Medulla oblongata (tissue), 1 donor: ENCODE results near the gene ASAP2.
A peak's percentile ranks its signal among the peaks of the same experiment; 100 is the strongest.

Experiments used
- DNase-seq: peaks from one replicate; pipeline ENCODE4 v3.0.0-alpha.2; 2015; ENCODE audit errors: extremely low spot score

The ASAP2 gene

GRCh38 chr2:9205963-9206948 lies at the start of gene ASAP2:
Gene ASAP2 (plus strand): TSS chr2:9206812. CDS start chr2:9207105, 293 bp downstream.
- peak; percentile 76 for DNase-seq

GRCh38 chr2:9158786-9159779 lies 47.5 kb upstream of the ASAP2 start:
- no peak for DNase-seq

GRCh38 chr2:9160732-9161131 lies 45.9 kb upstream of the ASAP2 start:
- no peak for DNase-seq

DNA sequence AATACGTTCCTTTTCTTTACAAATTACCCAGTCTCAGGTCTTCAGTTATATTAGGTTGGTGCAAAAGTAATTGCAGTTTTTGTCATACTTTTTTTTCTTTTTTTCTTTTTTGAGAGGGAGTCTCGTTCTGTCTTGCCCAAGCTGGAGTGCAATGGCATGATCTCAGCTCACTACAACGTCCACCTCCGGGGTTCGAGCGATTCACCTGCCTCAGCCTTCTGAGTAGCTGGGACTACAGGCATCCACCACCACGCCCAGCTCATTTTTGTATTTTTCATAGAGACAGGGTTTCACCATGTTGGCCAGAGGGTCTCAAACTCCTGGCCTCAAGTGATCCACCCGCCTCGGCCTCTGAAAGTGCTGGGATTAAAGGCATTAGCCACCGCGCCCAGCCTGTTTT lies 43.8 kb upstream of the ASAP2 start:
- DNase-seq, result no peak

DNA sequence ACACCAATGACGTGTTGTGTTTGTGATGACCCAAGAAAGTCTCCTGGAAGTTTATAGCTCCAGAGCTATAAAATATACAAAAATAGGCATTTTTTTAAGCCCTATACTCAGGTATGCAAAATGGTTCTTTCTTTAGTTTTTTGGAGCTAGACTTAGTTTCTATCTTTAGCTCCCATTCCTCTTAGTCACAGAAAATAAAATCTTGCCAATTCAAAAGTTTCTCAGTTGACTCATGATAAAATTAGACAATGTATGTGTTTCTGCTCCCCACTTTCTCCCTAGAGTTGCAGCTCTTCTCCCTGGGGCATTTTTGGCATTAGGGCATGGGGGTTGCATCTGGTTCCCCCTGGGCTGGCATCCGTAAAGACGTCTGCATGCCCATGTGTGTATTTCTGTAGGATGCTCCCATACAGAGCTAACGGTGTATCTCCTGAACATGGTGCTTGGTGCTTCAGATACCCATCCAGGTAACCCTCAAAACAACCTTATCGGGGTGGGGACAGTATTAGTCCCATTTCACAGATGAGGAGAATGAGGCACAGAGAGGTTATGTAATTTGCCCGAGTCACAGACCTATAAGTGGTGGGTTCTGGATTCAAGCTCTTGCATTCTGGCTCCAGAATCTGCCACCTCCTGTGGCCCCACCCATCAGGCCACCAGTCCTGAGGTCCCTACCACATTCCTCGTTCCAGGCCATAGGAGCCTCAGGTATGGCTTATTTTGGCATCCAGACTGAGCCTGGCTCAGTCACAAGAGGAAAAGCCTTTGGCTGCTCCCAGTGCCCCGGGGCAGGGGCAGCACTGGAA lies 43.1 kb upstream of the ASAP2 start:
- DNase-seq, result no peak

- DNase-seq, result no peak
These were observed 42.5 kb upstream of the ASAP2 start for GRCh38 chr2:9164112-9164608.

DNA sequence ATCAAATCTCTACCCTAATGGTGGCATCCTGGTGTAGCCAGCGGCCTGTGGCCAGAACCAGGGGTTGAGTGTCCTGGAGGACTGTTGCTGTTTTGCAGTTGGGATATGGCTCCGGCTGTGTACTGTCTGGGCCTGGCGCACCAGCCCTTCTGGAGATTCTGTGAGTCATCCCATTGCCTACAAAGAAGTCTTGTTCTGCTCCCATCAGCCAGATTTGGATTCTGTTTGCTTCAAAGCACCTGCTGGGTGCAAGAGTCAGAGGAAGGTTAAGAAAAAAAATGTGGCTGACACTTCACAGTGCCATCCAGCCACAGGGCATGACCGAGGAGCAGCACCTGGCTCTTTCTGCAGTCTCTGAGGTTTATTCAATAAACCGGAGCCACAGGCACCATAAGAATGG lies 41.0 kb upstream of the ASAP2 start:
- peak; percentile 50 for DNase-seq

- no peak for DNase-seq
These were observed 39.8 kb upstream of the ASAP2 start for GRCh38 chr2:9166579-9167377.

DNA sequence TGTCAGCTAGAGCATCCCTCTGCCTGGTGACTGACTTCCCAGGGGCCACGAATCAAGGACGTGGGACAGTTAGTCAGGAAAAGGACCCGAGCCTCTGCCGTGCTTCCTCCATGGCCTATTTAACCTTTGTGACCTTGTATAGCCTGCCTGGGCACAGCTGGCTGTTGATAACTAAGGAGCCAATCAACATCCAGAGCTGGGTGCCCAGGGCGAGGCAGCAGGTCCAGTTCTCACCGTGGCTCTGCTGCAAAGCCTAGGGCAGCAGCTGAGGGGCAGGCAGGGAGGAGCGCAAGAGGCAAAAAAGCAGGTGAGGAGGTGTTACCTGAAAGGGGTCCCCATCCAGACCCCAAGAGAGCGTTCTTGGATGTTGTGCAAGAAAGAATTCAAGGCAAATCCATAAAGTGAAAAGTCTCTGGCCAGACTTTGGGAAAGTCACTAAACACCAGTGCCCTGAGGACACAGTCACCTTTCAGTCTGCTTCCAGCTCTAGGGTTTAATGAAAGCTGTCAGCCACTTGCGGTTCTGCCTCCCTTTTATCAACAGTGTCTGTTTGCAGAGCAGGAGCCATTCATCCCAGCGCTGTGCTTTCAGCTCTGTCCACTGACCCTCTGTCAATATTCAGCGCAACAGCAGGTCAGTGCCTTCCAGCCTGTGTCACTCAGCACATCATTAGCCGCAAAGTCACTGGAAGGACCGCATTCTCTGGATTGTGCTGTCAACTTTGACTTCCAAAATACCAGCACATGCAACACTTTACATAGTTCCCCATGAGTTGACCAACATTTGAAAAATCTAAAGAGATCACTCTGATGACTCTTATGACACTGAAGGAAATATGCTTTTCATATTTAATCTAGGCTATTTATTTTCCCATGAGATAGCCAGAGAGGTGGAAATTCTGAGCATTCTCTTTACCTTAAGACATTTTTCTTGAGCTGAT lies 38.6 kb upstream of the ASAP2 start:
- DNase-seq, result no peak

- DNase-seq, result no peak
These were observed 37.8 kb upstream of the ASAP2 start for GRCh38 chr2:9168821-9169221.

- DNase-seq, result no peak
These were observed 37.1 kb upstream of the ASAP2 start for GRCh38 chr2:9169349-9170107.

DNA sequence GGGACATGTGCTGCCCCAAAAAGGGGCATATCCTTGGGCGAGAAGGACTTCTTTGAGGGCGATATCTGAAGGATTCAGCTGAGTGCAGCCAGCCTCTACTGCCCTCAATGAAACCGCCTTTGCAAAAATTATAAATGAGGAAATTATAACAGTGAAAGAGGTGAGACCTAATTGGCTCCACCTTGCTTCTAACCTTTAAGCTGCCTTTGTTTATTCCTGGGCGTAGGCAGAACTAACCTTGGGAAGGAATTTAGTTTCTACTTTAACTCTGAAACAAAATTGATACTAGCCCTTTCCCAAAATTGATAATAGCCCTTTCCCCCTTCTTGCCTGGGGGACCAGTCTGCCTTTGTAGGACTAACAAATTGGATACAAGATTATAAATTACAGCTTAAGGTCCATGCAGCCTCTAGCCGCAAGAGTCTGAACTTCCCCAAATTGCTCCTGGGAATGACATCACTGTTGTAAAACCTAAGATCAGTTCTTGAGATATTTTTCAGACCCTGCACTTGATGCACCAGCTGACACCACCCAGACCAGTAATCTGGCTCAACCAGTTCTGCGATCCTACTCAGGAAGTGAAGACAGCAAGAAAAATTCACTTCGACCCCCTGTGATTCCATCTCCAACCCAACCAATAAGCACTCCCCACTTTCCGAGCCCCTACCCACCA lies 36.0 kb upstream of the ASAP2 start:
- DNase-seq, result no peak

DNA sequence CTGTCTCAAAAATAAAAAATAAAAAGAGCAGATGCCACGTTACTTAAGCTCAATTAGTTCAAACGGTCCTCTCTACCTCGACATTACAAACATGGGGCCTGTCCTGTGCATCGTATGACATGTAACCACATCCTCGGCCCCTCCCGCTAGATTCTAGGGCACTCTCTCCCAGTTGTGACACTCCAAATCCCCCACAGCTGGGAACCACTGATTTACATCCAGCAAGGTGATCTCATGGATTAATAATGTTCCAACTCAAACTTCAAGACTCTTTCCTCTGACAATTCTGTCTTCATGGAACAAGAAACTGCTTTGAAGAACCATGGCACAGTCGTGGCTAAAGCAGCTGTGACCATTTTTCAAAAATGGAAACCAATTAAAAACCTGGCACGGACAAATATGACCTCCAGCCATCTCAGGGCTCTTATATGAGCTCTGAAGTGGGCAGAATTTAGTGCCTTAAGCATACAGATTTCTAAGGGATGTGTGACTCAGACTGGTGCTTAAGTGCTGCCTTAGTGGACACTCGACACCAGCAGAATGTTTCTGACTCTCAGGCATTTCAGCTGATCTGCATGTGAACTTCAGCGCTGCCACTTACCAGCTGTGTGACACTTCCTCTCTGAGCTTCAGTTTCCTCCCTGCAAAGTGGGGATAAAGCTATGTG lies 31.7 kb upstream of the ASAP2 start:
- DNase-seq, result no peak

DNA sequence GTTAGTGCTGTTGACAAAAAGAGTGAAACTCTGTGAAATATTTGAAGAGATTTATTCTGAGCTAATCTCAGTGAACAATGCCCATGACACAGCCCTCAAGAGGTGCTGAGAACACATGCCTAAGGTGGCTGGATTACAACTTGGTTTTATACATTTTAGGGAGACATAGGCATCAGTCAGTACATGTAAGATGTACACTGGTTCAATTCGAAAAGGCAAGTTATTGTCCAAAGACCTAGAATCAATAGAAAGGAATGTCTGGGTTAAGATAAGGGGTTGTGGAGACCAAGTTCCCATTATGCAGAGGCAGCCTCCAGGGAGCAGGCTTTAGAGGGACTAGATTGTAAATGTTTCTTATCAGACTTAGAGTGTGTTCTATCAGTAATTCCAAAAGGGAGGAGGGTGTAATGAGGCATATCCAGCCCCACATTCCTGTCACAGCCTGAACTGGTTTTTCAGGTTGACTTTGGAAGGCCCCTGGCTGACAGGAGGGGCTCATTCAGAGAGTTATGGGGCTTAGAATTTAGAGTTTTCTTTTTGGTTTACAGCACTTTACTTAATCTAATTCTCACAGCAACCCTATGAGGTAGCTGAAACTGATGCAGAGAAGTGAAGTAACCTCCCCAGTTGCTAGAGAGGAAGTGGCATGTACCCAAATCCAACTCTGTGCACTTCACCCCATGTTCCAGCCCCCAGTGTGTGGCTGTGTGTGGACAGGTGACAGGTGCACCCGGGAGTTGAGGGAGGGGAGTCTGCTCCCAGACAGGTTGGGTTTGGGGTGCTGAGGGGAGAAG lies 28.3 kb upstream of the ASAP2 start:
- DNase-seq, result no peak

GRCh38 chr2:9178904-9179571 lies 27.6 kb upstream of the ASAP2 start:
- peak; percentile 51 for DNase-seq
